Fibroblast of pulmonary artery (primary cell): ENCODE measurements around the gene MRM3.
A peak's percentile ranks its signal among the peaks of the same experiment; 100 is the strongest.

Experiments used
- DNase-seq: peaks from one replicate; pipeline ENCODE4 v3.0.0-alpha.2; 2010; ENCODE audit warnings: low read depth
- H3K4me3 ChIP-seq: replicated peaks from 2 replicates; pipeline ENCODE4 v1.5.1; 2011; ENCODE audit warnings: low read depth, mild to moderate bottlenecking, control low read depth, low read length, moderate library complexity
- TF ChIP-seq, protein P1 (sequence below): IDR thresholded peaks from 2 replicates; pipeline ENCODE4 v1.5.1; 2011; ENCODE audit warnings: mild to moderate bottlenecking, control low read depth, low read length, inconsistent platforms; ENCODE audit errors: missing control alignments

Gene MRM3, protein sequence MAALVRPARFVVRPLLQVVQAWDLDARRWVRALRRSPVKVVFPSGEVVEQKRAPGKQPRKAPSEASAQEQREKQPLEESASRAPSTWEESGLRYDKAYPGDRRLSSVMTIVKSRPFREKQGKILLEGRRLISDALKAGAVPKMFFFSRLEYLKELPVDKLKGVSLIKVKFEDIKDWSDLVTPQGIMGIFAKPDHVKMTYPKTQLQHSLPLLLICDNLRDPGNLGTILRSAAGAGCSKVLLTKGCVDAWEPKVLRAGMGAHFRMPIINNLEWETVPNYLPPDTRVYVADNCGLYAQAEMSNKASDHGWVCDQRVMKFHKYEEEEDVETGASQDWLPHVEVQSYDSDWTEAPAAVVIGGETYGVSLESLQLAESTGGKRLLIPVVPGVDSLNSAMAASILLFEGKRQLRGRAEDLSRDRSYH

DNA sequence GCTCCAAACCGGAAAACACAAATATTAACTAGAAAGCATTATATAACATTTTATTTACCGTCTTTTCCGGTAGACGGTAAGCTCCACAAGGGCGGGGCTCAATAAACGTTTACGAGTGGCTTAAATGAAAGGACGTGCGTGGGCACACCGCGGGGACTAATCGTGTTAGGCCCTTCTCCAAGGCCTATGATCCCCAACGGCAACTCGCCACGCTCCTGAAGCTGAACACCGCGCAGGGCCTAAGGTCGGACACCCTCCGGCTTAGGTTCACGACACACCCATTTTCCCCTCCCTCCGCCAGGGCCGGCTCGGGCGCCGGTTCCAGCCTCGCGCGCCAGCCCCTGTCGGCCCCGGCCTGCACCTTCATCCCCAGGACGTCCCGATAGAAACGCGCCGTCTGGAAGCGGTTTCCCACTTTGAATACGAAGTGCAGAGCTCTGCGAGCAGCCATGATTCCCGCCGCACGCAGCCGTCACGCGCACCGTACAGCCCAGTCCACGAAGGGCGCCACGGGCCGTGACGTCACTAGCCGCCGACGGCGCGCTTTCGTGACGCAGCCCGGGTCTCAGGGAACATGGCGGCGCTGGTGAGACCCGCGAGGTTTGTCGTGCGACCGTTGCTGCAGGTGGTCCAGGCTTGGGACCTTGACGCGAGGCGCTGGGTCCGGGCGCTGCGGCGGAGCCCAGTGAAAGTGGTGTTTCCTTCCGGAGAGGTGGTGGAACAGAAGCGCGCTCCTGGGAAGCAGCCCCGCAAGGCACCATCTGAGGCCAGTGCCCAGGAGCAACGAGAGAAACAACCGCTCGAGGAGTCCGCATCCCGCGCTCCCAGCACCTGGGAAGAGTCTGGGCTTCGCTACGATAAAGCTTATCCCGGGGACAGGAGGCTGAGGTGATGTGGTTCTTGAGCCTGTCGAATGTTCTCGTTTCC is at the start of gene MRM3, which contains the start of gene GLOD4:
TSS of gene MRM3 (plus strand) at position 549 of the 927 bp plus-strand sequence. CDS start at position 575, 26 bp downstream.
TSS of gene GLOD4 (minus strand) at position 476 of the 927 bp plus-strand sequence. CDS start at position 451, 25 bp downstream.
- DNase-seq = peak; percentile 90
- TF ChIP-seq, protein P1, sequence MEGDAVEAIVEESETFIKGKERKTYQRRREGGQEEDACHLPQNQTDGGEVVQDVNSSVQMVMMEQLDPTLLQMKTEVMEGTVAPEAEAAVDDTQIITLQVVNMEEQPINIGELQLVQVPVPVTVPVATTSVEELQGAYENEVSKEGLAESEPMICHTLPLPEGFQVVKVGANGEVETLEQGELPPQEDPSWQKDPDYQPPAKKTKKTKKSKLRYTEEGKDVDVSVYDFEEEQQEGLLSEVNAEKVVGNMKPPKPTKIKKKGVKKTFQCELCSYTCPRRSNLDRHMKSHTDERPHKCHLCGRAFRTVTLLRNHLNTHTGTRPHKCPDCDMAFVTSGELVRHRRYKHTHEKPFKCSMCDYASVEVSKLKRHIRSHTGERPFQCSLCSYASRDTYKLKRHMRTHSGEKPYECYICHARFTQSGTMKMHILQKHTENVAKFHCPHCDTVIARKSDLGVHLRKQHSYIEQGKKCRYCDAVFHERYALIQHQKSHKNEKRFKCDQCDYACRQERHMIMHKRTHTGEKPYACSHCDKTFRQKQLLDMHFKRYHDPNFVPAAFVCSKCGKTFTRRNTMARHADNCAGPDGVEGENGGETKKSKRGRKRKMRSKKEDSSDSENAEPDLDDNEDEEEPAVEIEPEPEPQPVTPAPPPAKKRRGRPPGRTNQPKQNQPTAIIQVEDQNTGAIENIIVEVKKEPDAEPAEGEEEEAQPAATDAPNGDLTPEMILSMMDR = no peak
- peak within 1 kb of the TSS; percentile 100 for H3K4me3 ChIP-seq

DNA sequence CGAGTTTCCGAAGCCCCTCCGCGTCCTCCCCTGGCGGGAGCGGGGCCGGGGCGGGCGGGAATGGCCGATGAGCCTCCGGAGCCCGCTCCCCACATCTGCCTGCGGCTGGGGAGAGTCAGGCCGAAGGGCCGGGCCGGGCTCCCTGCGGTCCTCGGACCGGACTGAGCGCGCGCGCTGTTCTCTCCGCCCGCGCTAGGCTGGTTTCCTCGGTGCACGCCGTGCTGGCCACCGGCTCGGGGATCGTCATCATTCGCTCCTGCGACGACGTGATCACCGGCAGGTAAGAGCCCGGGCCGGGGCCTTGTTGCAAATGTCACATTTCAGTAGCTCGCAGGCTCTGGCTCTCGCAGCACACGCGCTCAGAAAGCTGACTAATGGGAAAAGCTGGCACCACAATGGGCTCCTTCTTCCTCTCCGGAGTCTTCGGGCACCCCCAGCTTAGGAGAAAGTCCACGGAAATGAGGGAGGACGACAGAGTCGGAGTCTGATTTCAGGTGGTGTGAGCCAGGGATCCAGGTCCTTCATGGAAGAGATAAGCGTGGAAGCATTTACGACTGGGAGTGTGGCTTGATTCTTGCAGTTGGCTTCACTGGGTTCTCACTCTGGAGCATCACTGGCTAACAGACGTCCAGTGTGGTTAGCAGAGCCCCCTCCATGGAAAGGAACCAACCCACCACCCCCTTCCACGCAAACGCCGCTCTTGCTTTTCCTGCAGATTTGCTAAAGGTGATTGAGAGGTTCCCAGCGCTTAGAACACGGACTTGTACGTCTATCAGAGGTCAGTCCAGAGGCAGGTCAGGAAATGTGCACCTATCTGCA is 49.0 kb upstream of the MRM3 start:
- H3K4me3 ChIP-seq = peak overlapping the region; percentile 68
- DNase-seq = peak; percentile 20
- TF ChIP-seq, protein P1 = no peak

DNA sequence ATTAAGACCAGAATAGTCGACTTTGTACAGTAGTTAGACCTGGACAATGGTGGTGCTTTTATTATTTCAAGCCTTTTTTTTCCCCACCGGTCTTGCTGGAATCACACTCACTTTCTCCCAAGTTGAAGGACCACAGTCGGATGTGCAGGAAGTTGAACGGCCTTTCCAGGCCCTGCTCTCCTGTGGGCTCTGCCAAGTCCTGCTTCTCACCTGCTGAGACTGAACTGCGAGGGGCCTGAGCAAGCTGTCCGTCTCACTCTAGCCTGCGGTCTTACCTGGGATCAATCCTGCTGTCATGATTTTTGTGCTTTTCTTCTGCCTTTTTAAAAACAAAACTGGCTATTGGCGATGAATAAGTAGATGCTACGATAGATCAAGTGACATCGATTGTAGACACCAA is 48.4 kb upstream of the MRM3 start:
- H3K4me3 ChIP-seq = peak overlapping the region; percentile 68
- DNase-seq = no peak

DNA sequence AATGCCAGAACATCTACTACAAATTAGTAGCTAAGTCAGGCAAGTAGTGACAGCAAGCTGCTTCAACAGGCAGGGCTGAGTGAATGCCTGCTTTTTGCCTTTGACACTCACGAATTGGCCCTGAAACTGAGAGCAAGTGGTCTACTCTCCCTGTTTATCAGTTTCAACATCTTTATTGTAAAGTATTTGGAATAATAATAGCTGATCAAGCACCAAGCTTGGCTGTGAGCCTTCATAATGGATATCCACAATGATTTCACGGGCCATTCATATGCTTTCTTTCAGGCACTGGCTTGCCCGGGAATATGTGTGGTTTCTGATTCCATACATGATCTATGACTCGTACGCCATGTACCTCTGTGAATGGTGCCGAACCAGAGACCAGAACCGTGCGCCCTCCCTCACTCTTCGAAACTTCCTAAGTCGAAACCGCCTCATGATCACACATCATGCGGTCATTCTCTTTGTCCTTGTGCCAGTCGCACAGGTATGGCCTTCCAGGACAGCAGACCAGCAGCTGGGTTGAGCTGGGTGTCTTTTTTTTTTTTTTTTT is 44.5 kb upstream of the MRM3 start:
- TF ChIP-seq, protein P1 = no peak
- DNase-seq = no peak
- no peak overlapping the region for H3K4me3 ChIP-seq

More for the DNA sequence above, 48.4 kb upstream of the MRM3 start:
- TF ChIP-seq, protein P1 = no peak

DNA sequence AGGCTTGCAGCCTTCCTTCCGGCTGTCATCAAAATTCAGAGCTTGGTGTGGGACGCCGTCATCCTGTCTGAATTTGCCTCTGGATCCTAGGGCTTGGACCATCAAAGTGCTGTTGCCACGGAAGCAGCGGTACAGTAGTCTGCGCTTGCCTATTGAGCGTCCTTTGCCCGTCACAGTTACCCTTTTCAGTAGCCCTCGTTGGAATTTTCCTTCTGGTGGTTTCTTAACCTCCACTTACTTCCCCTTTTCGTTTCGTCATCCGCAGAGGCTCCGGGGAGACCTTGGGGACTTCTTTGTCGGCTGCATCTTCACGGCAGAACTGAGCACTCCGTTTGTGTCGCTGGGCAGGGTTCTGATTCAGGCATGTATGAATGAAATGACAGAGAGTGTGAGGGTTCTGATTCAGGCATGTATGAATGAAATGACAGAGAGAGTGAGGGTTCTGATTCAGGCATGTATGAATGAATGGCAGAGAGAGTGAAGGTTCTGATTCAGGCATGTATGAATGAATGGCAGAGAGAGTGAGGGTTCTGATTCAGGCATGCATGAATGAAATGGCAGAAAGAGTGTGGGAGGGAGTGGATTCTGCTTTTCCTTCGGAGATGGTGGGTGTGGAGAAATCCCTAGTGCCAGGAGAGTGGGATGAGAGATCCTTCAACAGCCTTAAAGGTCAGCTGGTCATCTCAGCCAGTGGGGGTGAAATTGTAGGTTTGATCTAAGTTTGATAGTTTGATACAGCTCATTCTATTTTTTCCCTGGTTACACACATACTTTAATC is 41.7 kb upstream of the MRM3 start:
- DNase-seq = no peak
- TF ChIP-seq, protein P1 = no peak
- no peak overlapping the region for H3K4me3 ChIP-seq
